ENCODE measurements around the gene ATN1.

The ATN1 gene

DNA sequence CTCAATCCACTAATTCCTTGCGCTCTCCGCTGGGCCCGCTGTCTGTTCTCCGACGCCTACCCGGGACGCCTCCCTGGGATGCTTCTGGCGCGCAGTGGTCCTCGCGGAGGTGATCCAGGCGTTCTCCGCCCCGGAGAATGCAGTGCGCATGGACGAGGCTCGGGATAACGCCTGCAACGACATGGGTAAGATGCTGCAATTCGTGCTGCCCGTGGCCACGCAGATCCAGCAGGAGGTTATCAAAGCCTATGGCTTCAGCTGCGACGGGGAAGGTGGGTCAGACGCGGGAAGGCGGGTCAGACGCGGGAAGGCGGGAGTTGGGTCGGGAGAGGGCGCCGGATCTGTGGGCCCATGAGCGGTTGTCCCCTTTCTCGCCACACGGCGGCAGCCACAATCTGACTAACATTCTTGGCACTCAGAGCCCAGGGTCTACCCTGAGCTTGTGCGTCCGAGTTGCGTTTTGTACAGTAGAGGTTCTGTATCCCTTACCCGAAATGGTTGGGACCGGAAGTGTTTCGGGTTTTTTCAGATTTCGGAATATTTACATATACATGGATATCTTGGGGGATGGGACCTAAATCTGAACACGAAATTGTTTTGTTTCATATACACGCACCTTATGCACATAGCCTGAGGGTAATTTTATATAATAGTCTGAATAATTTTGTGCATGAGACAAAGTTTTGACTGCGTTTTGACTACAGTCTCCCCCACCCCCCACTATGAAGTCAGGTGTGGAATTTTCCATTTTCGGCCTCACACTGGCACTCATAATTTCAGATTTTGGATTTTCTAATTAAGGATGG, 16.8 kb downstream of the ATN1 start:
- DNase-seq (ENCODE audit: low read depth in 2 of 2, low spot score in 1 of 2), result peak in 1 of 2 donors; percentile 74

DNA sequence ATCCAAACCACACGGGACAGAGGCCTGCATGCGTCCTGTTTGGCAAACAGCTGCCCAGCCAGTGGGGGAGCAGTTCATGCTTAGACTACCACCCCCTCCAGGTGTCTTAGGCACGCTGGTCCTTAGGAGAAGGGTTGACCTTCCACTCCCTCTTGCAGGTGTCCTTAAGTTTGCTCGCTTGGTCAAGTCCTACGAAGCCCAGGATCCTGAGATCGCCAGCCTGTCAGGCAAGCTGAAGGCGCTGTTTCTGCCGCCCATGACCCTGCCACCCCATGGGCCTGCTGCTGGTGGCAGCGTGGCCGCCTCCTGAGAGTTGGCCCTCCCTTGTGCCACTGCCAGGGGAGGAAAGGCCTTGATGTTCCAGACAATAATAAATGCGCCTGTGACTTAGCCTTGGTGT, 17.9 kb downstream of the ATN1 start:
- no peak for DNase-seq (ENCODE audit: low read depth in 2 of 2, low spot score in 1 of 2)

DNA sequence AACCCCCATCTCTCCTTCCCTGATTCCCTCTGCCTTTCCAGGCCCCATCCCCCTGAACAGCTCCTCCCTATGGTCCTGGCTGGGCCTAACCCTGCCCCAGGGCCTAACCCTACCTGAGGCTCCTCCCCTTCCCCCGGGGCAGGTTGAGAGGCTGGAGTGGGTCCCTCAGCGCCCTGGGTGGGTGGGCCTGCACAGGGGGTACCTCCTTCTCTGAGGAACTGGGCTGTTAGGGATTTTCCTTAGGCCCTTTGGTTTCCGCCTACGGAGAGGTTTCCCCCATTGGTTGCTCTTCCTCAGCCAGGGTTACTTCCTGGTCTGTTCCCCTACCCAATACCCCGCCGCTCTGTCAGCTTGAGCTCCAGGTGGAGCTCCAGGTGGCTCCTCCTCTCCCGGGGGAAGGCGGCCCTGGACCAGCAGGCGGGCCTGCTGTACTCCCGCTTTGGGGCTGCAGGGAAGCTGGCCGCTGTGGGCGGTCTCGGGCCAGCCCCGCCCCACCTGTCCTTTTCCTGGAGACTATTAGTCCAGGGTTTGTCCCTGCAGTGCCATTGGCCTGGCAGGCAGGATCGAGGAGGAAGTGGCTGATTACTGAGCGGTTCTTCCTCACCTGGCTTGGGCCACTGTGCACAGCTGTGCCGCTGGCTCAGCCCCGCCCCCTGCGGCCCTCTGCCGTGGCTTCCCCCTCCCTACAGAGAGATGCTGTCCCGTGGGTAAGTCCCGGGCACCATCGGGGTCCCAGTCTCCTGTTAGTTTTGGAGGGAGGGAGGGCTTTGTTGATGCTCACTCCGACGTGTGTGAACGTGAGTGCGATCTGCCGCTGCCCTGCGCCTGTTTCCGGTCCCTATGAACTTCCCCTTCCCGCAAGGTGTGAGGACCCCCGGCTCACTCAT, 18.5 kb downstream of the ATN1 start:
- DNase-seq (ENCODE audit: low read depth in 2 of 2, low spot score in 1 of 2), result no peak

DNA sequence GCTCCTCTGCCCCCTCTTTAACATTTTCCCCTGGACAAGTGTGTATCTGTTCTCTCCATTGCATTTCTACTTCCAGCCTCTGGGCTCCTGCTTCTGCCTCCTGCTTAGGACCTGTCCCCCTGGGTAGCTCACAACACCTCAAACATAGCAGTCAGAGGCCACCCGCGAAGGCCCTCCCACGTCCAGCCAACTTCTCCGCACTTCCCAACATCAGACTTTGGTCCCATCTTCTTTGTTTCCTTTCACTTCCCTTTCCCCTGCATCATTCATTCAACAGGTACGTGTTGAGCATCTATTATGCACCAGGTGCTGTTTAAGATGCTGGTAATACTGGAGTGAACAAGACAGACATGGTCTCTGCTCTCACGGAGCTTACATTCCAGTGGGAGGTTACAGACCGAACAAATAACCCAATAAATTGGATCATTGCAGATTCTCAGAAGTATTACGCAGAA, 19.2 kb downstream of the ATN1 start:
- DNase-seq (ENCODE audit: low read depth in 2 of 2, low spot score in 1 of 2), result no peak

DNA sequence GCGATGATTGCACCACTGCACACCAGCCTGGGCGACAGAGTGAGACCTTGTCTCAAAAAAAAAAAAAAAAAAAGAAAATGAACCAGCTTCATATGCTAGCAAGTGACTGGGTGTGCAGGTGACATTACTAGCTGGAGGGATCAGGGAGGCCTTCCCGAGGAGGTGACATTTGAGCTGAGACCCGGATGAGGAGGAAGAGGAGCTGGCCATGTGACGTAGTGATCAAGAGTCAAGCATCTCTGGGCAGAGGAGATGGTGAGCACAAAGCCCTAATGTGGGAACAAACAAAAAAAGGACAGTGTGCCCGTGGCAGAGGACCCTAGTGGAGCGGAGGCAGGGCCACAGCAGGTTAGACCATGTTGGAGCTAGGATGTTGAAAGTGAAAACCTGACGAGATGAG, 19.9 kb downstream of the ATN1 start:
- no peak for DNase-seq (ENCODE audit: low read depth in 2 of 2, low spot score in 1 of 2)

DNA sequence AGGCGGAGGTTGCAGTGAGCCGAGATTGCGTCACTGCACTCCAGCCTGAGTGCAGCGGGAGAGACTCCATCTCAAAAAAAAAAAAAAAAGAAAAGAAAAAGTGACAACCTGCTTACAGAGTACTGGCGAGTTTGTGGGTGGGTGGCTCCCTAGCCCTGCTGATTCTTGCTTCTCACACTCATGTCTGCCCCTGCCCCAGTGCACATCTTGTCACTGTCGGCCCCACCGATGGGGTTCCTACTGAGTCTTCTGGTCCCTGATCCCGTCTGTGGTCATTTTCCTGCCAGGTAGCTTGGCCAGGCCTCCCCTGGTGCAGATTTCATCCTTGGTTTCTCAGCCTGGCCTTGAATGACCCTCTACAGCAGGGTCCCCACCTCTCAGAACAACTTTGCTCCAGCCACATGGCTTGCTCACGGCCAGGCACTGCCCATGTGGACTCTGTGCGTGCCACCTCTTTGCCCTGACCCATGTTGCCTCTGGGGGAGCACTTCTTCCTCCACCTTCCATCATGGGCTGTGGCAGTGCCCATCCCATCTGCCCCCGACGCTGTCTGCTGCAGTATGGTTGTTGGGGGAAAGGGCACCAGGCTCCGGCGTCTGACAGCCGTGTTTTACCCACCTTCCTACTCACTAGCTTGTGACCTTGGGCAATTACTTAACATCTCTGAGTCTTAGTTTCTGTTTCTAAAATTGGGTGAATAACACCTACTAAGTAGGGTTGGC, 21.3 kb downstream of the ATN1 start:
- no peak for DNase-seq (ENCODE audit: low read depth in 2 of 2, low spot score in 1 of 2)

DNA sequence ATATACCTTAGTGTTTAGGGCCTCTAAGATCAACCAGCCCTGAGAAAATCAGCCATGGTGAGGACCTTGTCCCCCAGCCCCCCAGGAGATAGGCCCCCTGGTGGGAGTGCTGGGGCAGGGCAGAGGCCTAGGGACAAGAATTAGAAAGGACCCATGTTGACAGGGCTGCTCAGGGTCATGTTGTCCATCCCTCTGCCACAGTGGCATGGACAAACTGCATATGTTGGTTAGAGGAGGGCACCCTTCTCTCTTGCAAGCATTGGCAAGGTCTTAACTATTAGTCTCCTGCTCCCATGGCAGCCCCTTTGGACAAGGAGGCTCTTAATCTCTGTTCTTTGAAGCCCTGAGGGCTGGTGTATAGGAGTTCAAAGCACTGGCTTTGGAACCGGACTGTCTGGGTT, 22.6 kb downstream of the ATN1 start:
- no peak for DNase-seq (ENCODE audit: low read depth in 2 of 2, low spot score in 1 of 2)

DNA sequence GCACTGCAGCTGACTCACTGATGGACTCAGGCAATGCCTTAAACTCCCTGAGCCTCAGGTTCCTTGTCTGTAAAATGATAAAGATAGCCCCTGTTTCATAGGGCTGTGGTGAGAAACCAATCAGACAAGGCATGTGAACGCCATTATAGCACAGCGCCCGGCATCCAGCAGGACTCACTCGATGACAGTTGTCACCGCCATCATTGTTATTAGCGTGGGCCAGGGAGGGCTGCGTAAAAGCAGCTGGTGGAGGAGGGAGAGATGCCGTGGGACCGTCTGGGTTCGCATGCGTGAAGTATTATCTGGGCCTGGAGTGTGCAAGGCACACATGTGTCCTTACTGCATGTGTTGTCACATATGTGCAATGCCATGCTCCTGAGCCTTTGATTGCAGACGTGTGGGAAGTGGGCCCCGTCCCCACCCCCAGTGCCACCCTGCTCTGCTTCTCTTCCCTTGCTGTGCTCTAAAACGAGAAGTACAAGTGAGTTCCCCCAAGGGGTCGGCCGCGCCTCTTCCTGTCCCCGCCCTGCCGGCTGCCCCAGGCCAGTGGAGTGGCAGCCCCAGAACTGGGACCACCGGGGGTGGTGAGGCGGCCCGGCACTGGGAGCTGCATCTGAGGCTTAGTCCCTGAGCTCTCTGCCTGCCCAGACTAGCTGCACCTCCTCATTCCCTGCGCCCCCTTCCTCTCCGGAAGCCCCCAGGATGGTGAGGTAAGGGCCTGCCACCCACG, 23.2 kb downstream of the ATN1 start, which contains the start of gene PTPN6:
TSS of gene PTPN6 (plus strand) at position 546 of the 730 bp plus-strand sequence. CDS start at position 703, 157 bp downstream.
- DNase-seq (ENCODE audit: low read depth in 2 of 2, low spot score in 1 of 2), result no peak

DNA sequence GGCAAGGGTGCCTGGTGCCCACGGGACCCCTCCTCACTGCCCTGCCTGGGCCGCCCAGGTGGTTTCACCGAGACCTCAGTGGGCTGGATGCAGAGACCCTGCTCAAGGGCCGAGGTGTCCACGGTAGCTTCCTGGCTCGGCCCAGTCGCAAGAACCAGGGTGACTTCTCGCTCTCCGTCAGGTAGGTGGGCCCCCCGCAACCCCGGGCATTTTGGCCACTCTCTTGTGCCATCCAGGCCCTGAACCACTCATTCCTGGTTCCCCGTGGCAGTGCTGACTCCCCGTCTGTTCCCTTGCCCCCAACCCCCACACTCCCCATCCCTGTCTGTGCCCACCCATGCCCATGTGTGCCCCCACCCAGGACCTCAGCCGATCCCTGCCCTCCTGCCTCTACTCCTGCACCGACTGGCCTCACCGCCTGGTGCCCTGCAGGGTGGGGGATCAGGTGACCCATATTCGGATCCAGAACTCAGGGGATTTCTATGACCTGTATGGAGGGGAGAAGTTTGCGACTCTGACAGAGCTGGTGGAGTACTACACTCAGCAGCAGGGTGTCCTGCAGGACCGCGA, 23.9 kb downstream of the ATN1 start:
- DNase-seq (ENCODE audit: low read depth in 2 of 2, low spot score in 1 of 2), result no peak

DNA sequence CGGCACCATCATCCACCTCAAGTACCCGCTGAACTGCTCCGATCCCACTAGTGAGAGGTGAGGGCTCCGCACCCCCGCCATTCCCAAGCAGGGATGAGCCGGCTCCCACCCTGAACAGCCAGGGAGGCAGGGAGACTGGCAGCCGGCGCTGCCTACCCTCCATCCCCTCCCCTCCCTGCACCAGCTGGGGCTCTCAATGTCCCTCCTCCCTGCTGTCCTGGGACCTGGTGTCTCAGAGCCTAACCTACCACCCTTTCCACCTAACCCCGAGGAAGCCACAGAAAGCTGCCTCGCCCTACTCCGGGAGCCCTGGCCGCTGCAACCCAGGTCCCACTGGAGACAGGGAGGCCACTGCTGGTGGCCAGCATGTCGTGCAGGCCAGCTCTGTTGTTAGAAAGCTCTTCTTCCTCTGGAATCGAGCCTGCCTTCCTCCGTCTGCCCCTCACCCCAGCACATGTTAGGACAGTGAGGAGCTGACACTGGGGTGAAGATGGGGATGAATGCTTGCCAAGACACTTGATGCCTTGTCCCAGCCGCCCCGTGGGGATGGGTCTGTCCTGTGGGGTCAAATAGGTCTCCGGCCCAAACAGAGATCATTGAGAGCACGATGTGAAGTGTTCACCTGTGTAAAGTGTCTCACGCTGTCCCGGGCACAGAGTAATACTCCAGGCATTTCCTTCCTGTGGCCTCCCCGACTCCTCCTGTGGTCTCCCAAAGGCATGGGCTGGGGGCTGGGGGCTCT, 24.5 kb downstream of the ATN1 start:
- DNase-seq (ENCODE audit: low read depth in 2 of 2, low spot score in 1 of 2), result no peak

DNA sequence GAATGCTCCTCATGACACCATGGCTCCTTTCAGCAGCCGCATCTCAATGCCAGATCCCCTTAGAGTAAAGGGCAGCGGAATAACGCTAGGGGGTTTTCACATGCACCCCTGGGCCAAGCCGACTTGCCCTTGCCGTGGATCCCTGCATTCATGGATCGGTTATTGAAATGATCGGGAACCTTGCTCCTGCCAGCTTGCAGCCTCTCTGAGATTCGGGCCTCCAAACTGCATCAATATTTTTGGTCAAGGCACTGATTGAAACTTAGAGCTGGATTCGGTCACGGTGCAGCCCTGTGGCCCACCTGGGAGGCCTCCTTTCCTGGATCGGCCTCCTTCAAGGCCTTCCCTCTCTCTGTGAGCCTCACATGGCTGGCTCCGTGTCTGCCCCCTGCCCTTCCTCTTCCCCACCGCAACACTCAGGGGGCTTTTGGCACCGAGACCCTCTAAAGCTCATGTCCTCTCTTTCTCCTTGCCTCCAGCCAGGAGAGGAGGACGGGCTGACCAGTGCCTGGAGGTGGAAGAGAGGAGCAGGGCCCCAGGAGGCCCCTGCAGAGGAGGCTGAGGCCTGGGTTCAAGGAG, 25.2 kb downstream of the ATN1 start:
- no peak for DNase-seq (ENCODE audit: low read depth in 2 of 2, low spot score in 1 of 2)

DNA sequence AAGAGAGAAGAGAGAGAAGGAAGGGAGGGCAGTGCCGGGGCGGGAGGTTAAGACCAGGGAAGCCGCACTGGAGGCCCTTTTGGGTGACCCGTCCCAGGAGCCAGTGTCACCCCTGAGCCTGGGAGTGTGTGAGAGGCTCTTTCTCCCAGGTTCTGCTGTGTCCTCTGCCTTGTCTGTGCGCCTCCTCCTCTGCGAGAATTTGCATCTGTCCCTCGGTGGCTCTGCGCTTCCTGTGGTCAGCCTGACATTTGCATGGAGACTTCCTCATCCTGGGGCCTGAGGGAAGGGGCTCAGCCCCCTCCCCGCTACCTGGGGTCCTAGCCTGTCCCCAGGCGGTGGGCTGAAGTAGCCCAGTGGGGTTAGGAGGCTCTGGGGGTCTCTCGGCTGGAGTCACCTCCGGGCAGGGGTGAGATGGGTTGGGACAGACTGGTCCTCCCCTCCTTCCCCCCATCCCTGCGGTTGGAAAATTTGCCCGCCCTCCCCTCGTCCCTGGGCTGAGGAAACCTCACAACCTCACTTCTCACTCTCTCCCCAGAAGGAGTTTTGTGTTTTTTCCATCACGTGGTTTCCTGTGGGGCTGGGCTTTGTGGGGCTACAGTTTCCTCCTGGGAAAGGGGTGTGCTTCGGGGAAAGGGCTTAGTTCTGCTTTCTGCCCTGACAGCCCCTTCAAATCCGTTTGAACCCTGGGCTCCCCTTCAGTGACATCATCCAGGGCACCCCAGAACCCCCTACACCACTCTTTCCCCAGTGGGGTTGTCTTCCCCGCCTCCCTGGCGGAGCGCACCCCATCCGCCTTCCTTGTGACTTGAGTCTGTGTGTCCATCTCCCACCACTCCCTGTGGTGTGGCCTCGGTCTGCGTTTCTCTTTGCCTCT, 25.9 kb downstream of the ATN1 start:
- DNase-seq (ENCODE audit: low read depth in 2 of 2, low spot score in 1 of 2), result peak; percentile 74 to 78

DNA sequence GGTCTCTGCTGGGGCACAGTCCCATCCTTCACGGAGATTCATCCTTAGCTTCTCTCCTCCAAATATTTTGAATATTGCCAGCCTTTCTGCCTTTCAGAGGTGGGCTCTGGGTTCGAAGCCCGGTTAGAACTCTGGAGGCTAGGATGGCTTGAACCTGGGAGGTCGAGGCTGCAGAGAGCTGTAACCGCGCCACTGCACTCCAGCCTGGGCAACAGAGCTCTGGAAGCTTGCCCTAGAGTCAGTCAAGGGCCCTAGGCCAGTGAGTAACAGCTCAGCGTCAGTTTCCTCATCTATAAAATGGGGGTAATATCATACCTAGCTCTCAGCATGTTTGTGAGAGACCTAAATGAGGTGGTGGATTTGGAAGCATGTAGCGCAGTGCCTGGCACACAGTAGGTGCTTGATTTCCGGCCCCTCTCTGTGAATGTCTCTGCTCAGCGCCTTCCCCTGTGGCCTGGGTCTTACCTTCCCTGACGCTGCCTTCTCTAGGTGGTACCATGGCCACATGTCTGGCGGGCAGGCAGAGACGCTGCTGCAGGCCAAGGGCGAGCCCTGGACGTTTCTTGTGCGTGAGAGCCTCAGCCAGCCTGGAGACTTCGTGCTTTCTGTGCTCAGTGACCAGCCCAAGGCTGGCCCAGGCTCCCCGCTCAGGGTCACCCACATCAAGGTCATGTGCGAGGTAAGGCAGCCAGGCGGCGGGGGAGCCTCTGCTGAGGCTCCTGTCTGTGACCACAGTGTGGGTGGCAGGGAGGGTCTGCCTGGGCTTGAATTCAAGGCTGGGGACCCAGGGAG, 26.8 kb downstream of the ATN1 start:
- DNase-seq (ENCODE audit: low read depth in 2 of 2, low spot score in 1 of 2), result no peak

DNA sequence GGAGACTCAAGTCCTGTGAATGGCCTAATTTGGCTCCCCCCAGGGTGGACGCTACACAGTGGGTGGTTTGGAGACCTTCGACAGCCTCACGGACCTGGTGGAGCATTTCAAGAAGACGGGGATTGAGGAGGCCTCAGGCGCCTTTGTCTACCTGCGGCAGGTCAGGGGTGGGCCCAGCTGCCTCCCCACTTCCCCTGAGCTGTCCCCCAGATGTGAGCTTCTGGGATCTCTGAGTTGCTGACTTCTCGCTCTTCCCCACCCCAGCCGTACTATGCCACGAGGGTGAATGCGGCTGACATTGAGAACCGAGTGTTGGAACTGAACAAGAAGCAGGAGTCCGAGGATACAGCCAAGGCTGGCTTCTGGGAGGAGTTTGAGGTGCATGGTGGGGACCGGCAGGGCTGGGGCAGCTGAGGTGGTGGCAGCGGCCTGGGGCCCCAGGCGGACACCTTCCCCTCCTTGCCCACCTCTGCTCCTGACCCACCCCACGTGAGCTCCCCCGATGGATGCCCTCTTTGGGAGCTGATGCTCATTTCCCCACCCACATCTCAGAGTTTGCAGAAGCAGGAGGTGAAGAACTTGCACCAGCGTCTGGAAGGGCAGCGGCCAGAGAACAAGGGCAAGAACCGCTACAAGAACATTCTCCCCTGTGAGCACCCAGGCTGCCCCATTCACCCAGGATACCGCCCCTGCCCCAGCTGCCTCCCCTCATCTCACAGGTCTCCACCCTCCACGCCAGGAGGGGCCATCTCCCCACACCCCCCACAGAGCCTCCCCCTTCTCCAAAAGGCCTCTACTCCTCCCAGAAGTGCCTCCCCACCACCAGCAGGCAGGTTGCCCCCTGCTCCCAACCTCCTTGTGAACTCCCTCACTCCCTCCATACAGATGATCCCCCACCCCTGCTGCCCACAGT, 27.6 kb downstream of the ATN1 start:
- DNase-seq (ENCODE audit: low read depth in 2 of 2, low spot score in 1 of 2), result no peak

DNA sequence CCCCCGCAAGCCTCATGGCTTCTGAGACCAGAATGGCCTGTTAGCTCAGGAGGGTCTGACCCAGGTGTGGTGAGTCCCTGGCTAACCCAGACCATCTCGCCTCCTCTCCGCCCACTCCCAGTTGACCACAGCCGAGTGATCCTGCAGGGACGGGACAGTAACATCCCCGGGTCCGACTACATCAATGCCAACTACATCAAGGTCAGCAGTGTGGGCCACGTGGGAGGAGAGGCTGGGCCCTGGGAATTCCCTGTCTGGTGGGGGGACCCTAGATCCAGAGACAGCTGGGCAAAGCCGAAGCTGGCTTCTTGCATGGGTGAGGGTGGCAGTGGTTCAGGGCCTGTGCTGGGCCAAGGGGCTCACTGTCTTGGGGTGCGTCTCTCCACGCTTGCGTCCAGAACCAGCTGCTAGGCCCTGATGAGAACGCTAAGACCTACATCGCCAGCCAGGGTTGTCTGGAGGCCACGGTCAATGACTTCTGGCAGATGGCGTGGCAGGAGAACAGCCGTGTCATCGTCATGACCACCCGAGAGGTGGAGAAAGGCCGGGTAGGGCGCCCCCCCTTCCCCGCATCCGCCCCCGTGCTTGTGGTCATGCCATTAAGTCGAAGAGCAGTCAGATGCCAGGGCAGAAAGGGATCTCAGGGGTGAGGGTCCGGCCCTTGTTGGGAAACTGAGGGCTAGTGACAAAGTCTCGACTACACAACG, 28.4 kb downstream of the ATN1 start:
- no peak for DNase-seq (ENCODE audit: low read depth in 2 of 2, low spot score in 1 of 2)

DNA sequence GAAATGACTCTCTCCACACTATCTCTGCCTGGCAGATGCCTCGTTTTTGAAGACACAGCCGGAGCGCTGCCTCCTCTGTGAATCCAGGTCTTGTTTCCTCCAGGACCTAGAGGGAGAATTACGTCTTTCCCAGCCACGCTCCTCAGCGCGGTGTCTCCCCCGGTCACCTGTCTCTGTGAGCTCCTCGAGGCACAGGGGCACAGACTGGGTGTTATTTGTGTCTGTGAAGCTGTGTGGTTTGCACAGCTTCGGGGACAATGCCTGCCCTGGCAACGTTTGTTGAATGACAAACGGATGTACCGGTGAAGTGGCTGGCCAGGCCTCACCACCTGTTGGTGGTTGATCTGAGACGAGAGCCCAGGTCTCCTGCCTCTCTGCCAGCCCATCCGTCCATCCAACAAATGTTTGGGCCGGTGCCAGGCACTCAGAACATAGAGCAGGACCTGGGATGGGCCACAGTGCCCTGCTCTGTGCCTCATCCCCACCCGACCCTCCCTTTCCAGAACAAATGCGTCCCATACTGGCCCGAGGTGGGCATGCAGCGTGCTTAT, 29.5 kb downstream of the ATN1 start:
- no peak for DNase-seq (ENCODE audit: low read depth in 2 of 2, low spot score in 1 of 2)
